ENCODE measurements around the gene ZNF593.

ZNF593 gene

GRCh38 chr1:26169669-26170471, at the start of gene ZNF593:
ZNF593 (plus strand) TSS chr1:26169908; CDS start chr1:26169984, 76 bp downstream.
- peak; percentile 11 for DNase-seq

GRCh38 chr1:26121854-26122773, 47.6 kb upstream of the ZNF593 start:
- DNase-seq: no peak

GRCh38 chr1:26122988-26123973, 46.4 kb upstream of the ZNF593 start:
- no peak for DNase-seq

- no peak for DNase-seq
Measured at GRCh38 chr1:26124418-26125331, 45.0 kb upstream of the ZNF593 start.

- DNase-seq: no peak
Measured at GRCh38 chr1:26125382-26125781, 44.3 kb upstream of the ZNF593 start.

- no peak for DNase-seq
Measured at GRCh38 chr1:26125946-26126320, 43.8 kb upstream of the ZNF593 start.

- peak; percentile 95 for DNase-seq
Measured at GRCh38 chr1:26126321-26127084, 43.2 kb upstream of the ZNF593 start.

- DNase-seq: no peak
Measured at GRCh38 chr1:26127235-26128163, 42.2 kb upstream of the ZNF593 start.

GRCh38 chr1:26129778-26130177, 39.9 kb upstream of the ZNF593 start:
- DNase-seq: no peak

- no peak for DNase-seq
Measured at GRCh38 chr1:26130695-26131094, 39.0 kb upstream of the ZNF593 start.

- DNase-seq: no peak
Measured at GRCh38 chr1:26132128-26132833, 37.4 kb upstream of the ZNF593 start.

GRCh38 chr1:26132834-26133167, 36.9 kb upstream of the ZNF593 start:
- no peak for DNase-seq

GRCh38 chr1:26134466-26134865, 35.2 kb upstream of the ZNF593 start:
- no peak for DNase-seq

GRCh38 chr1:26138974-26139558, 30.6 kb upstream of the ZNF593 start:
- no peak for DNase-seq

- no peak for DNase-seq
Measured at GRCh38 chr1:26142159-26142558, 27.5 kb upstream of the ZNF593 start.

GRCh38 chr1:26145041-26145959, 24.4 kb upstream of the ZNF593 start:
- peak; percentile 77 for DNase-seq

GRCh38 chr1:26145960-26146294, 23.8 kb upstream of the ZNF593 start:
- DNase-seq: no peak

GRCh38 chr1:26148887-26149286, 20.8 kb upstream of the ZNF593 start:
- DNase-seq: no peak
